ENCODE results near the gene FOXD1.
"Not testable (repeated sequence)": the region's sequence is repeated elsewhere in the genome, so short reads cannot be mapped to it uniquely, and the experiment has no call there.

- TF ChIP-seq CTCF (conservative IDR thresholded peaks at IDR 0.05; ENCODE audit: low read depth, low read length); CHD1 (IDR thresholded peaks at IDR 0.05; ENCODE audit: low read depth, low read length); POLR2A (IDR thresholded peaks at IDR 0.05; ENCODE audit: low read depth, low read length); RAD21 (IDR thresholded peaks at IDR 0.05; ENCODE audit: low read length); MXI1 (IDR thresholded peaks at IDR 0.05; ENCODE audit: borderline replicate concordance, low read depth, low read length); MAZ (IDR thresholded peaks at IDR 0.05; ENCODE audit: borderline replicate concordance, low read depth, low read length); MAFK (IDR thresholded peaks at IDR 0.05; ENCODE audit: low read depth, low read length); RFX5 (IDR thresholded peaks at IDR 0.05; ENCODE audit: low read depth, low read length); FOS (IDR thresholded peaks at IDR 0.05; ENCODE audit: low read depth, low read length); SMC3 (IDR thresholded peaks at IDR 0.05; ENCODE audit: low read depth, low read length); ELK1 (IDR thresholded peaks at IDR 0.05; ENCODE audit: borderline replicate concordance, low read depth, low read length): not testable (repeated sequence)
These were observed 20.1 kb upstream of the FOXD1 start for GRCh38 chr5:73468638-73469037.

Measured in IMR-90 (cell line).